IgD-negative memory B cell (primary cell): ENCODE data around the gene ZNF333. TPM values are rescaled to one million over a fixed set of nuclear protein-coding genes. Genes with fewer than 3 reads are reported as not detected.
A peak's percentile ranks its signal among the peaks of the same experiment; 100 is the strongest.

Source experiments
- H3K27ac Mint-ChIP-seq, 3 donors: one replicate each; pipeline ENCODE4 v1.8.0; 2020 to 2022; ENCODE audit warnings: mild to moderate bottlenecking in 3 of 3, mixed read lengths in 3 of 3, moderate library complexity in 1 of 3
- H3K27me3 Mint-ChIP-seq: one replicate; pipeline ENCODE4 v1.8.0; 2021; ENCODE audit warnings: mixed read lengths
- H3K36me3 Mint-ChIP-seq: one replicate; pipeline ENCODE4 v1.8.0; 2020; ENCODE audit warnings: mild to moderate bottlenecking, mixed read lengths
- H3K4me1 Mint-ChIP-seq, 3 donors: one replicate each; pipeline ENCODE4 v1.8.0; 2020 to 2022; ENCODE audit warnings: mixed read lengths in 3 of 3, mild to moderate bottlenecking in 1 of 3
- H3K4me3 Mint-ChIP-seq, 4 donors: one replicate each; pipeline ENCODE4 v1.8.0; 2020 to 2022; ENCODE audit warnings: mild to moderate bottlenecking in 4 of 4, mixed read lengths in 4 of 4, moderate library complexity in 3 of 4
- H3K9me3 Mint-ChIP-seq, 3 donors: one replicate each; pipeline ENCODE4 v1.8.0; 2020 to 2021; ENCODE audit warnings: mixed read lengths in 3 of 3, mild to moderate bottlenecking in 1 of 3
- polyA plus RNA-seq: library from polyadenylated mRNA; unstranded; fragments of 300-500 nt; fragmentation: Illumina TruSeq; gene quantifications from one replicate; pipeline ENCODE4 v1.2.3, GENCODE V29; 2021

ZNF333 gene
- polyA plus RNA-seq, 1 donor from 2014 or later = 6.2 TPM

GRCh38 chr19:14782626-14783409, 93.0 kb downstream of the ZNF333 start:
- H3K27me3 Mint-ChIP-seq = peaks cover 27% of the 10 kb centered on the region
- H3K27ac Mint-ChIP-seq = peak overlapping the region in 1 of 3 donors; percentile 63
- H3K9me3 Mint-ChIP-seq = peaks cover 0 to 2% (median 0%) of the 10 kb centered on the region in 3 donors
- peak overlapping the region in 1 of 4 donors; percentile 27 for H3K4me3 Mint-ChIP-seq
- peaks cover 0 to 12% (median 11%) of the 10 kb centered on the region in 3 donors for H3K4me1 Mint-ChIP-seq
- H3K36me3 Mint-ChIP-seq = no peaks in the 10 kb centered on the region

Other genes starting within 250 kb of the ZNF333 start
- gene PTGER1, start 214.7 kb upstream of the ZNF333 start, polyA plus RNA-seq = not detected
- gene GIPC1, start 193.9 kb upstream of the ZNF333 start, polyA plus RNA-seq = 10.1 TPM
- gene DNAJB1, start 171.7 kb upstream of the ZNF333 start, polyA plus RNA-seq = 77.1 TPM
- gene TECR, start 160.5 kb upstream of the ZNF333 start, polyA plus RNA-seq = 145 TPM
- 224 TPM for gene NDUFB7, start 118.0 kb upstream of the ZNF333 start, polyA plus RNA-seq
- 27.0 TPM for gene CLEC17A, start 107.0 kb upstream of the ZNF333 start, polyA plus RNA-seq
- gene ADGRE3, start 15.2 kb upstream of the ZNF333 start, polyA plus RNA-seq = not detected
- 0.06 TPM for gene ADGRE2, start 88.5 kb downstream of the ZNF333 start, polyA plus RNA-seq
- gene OR7A5, start 145.1 kb downstream of the ZNF333 start, polyA plus RNA-seq = not detected
- not detected for gene OR7C1, start 145.1 kb downstream of the ZNF333 start, polyA plus RNA-seq
- not detected for gene OR7A10, start 158.9 kb downstream of the ZNF333 start, polyA plus RNA-seq
- not detected for gene OR7A17, start 196.1 kb downstream of the ZNF333 start, polyA plus RNA-seq